Left forelimb (tissue), 1 donor: ENCODE results near the gene UNC79.

Experiments
- DNase-seq: peaks from one replicate; pipeline ENCODE4 v3.0.0-alpha.2; 2018; ENCODE audit warnings: low spot score

The UNC79 gene

GRCh38 chr14:93663317-93663716 lies 232.6 kb downstream of the UNC79 start:
- no peak for DNase-seq

GRCh38 chr14:93665169-93665568 lies 234.4 kb downstream of the UNC79 start:
- DNase-seq, result no peak

- DNase-seq, result no peak
Observed at GRCh38 chr14:93669632-93670031, 238.9 kb downstream of the UNC79 start.

- DNase-seq, result no peak
Observed at GRCh38 chr14:93674343-93674742, 243.6 kb downstream of the UNC79 start.

- no peak for DNase-seq
Observed at GRCh38 chr14:93675651-93676050, 244.9 kb downstream of the UNC79 start.

GRCh38 chr14:93676416-93676958 lies 245.7 kb downstream of the UNC79 start:
- no peak for DNase-seq

- no peak for DNase-seq
Observed at GRCh38 chr14:93682459-93682858, 251.7 kb downstream of the UNC79 start.

GRCh38 chr14:93683226-93683625 lies 252.5 kb downstream of the UNC79 start:
- DNase-seq, result no peak

- no peak for DNase-seq
Observed at GRCh38 chr14:93685121-93685895, 254.6 kb downstream of the UNC79 start.

- no peak for DNase-seq
Observed at GRCh38 chr14:93686268-93686667, 255.5 kb downstream of the UNC79 start.

GRCh38 chr14:93688239-93688666 lies 257.5 kb downstream of the UNC79 start:
- no peak for DNase-seq

GRCh38 chr14:93688820-93689219 lies 258.1 kb downstream of the UNC79 start:
- DNase-seq, result no peak

GRCh38 chr14:93690146-93690545 lies 259.4 kb downstream of the UNC79 start:
- no peak for DNase-seq

- no peak for DNase-seq
Observed at GRCh38 chr14:93691042-93691780, 260.5 kb downstream of the UNC79 start.

- no peak for DNase-seq
Observed at GRCh38 chr14:93693914-93694313, 263.2 kb downstream of the UNC79 start.

GRCh38 chr14:93700928-93701327 lies 270.2 kb downstream of the UNC79 start:
- DNase-seq, result no peak

- DNase-seq, result no peak
Observed at GRCh38 chr14:93701562-93701961, 270.8 kb downstream of the UNC79 start.

GRCh38 chr14:93702946-93703345 lies 272.2 kb downstream of the UNC79 start:
- DNase-seq, result no peak

- DNase-seq, result no peak
Observed at GRCh38 chr14:93703941-93704340, 273.2 kb downstream of the UNC79 start.

- DNase-seq, result no peak
Observed at GRCh38 chr14:93705513-93706156, 274.9 kb downstream of the UNC79 start.

- no peak for DNase-seq
Observed at GRCh38 chr14:93706360-93706955, 275.7 kb downstream of the UNC79 start.

GRCh38 chr14:93707475-93707874 lies 276.7 kb downstream of the UNC79 start:
- DNase-seq, result no peak
